Fibroblast of peridontal ligament (primary cell): ENCODE measurements around the gene MAMSTR.
"Not testable (repeated sequence)": the region's sequence is repeated elsewhere in the genome, so short reads cannot be mapped to it uniquely, and the experiment has no call there.

Experiments
- DNase-seq: peaks from one replicate; pipeline ENCODE4 v3.0.0-alpha.2; 2010; ENCODE audit errors: extremely low read depth

Gene MAMSTR

GRCh38 chr19:48687776-48688175 is 31.7 kb downstream of the MAMSTR start:
- no peak for DNase-seq

DNA sequence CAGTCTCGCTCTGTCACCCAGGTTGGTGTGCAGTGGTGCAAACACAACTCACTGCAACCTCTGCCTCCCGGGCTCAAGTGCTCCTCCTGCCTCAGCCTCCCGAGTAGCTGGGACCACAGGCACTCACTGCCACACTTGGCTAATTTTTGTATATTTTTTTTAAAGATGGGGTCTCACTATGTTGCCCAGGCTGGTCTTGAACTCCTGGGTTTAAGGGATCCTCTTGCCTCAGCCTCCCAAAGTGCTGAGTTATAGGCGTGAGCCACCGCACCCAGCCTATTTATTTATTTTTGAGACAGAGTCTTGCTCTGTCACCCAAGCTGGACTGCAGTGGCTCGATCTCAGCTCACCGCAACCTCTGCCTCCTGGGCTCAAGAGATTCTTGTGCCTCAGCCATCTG is 32.9 kb downstream of the MAMSTR start:
- DNase-seq: not testable (repeated sequence)

DNA sequence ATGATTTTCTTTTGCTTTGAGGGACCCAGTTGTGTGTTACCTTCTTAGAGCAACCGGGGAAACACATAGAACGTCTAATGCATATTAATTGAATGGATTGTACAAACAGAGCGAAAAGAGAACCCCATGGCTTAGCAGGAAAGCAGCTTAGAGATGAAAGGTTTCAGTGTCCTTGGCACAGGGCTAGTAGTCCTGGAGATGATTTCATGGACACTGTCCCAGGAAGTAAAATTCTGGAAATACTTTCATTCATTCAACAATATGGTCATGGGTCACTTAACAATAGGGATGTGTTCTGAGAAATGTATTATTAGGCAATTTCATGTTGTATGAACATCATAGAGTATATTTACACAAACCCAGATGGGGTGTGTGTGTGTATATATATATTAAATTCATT is 33.4 kb downstream of the MAMSTR start:
- DNase-seq: no peak

DNA sequence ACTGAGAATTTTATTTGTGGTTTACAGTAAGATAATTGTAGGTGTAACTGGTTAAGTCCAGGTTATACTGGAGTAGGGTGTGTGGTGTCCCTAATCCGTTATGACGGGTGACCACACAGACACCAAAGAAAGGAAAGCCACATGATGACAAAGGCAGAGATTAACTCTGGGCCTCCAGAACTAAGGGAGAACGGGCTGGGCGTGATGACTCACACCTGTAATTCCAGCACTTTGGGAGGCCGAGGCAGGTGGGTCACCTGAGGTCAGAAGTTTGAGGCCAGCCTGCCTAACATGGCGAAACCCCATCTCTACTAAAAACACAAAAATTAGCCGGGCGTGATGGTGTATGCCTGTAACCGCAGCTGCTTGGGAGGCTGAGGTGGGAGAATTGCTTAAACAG is 33.9 kb downstream of the MAMSTR start:
- no peak for DNase-seq

GRCh38 chr19:48683349-48683748 is 36.2 kb downstream of the MAMSTR start:
- peak; percentile 56 for DNase-seq

- peak; percentile 79 for DNase-seq
Observed at GRCh38 chr19:48681127-48681470, 38.4 kb downstream of the MAMSTR start.

DNA sequence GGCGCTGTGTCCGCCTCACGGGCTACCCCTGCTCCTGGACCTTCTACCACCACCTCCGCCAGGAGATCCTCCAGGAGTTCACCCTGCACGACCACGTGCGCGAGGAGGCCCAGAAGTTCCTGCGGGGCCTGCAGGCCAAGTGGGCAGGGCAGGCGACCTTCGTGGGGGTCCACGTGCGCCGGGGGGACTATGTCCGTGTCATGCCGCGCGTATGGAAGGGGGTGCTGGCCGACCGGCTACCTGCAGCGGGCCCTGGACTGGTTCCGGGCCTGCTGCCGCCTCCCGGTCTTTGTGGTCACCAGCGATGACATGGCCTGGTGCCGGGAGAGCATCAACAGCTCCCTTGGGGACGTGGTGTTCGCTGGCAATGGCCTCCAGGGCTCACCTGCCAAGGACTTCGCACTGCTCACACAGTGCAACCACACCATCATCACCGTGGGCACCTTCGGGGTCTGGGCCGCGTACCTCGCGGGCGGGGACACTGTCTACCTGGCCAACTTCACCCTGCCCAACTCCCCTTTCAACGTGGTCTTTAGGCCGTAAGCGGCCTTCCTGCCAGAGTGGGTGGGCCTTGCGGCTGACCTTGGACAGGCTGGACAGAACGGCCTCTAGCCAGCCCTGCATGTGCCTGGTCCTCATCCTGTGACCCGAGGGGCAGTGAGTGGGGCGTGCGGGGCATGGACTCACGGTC is 38.9 kb downstream of the MAMSTR start:
- DNase-seq: no peak

GRCh38 chr19:48680006-48680405 is 39.5 kb downstream of the MAMSTR start:
- not testable (repeated sequence) for DNase-seq

DNA sequence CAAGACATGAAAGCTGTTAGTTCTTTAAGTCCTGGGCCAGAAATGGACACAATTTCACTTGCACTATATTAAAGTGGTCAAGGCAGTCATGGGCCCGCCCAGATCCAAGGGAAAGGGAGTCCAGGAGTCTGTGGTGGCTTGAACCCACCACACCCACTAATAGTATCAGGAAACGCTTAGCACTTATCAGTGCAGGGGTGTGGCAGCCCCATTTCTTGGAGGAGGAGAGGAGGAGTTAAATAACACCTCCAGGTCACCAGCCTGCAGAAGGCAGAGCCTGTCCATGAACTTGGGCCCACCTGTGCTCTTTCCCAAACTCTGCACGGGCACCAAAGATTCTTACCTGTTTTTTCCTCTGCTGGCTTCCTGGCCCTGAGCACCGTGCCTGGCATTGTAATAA is 41.3 kb downstream of the MAMSTR start:
- DNase-seq: no peak

DNA sequence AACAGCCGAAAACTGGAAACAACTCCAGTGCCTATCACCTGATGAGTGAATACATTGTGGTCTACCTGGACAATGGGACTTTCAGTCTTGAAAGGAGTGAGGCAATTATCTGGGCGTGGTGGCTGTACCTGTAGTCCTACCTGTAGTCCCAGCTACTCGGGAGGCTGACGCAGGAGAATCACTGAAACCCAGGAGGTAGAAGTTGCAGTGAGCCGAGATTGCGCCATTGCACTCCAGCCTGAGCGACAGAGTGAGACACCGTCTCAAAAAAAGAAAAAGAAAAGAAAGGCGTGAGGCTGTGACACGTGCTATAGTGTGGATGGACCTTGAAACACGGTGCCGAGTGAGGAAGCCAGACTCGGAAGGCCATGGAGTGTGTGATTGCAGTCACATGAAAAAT is 42.6 kb downstream of the MAMSTR start:
- no peak for DNase-seq

DNA sequence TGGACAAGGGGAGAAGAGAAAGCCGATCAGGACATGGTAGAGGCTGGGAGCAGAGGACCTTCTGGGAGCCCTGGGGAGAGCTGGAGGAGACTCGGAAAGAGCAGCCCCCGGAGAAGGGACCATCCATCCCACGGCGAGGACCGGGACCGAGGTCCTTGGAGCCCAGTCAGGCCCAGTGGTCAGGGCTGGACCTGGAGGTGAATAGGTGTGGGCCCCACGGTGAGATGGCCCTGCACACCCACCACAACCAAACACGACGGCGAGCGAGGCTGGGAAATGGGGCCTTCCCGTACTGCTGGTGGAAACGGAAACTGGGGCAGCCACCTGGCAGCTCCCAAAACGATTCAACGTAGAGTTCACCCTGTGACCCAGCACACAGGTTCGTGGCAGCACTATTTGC is 43.0 kb downstream of the MAMSTR start:
- DNase-seq: no peak

DNA sequence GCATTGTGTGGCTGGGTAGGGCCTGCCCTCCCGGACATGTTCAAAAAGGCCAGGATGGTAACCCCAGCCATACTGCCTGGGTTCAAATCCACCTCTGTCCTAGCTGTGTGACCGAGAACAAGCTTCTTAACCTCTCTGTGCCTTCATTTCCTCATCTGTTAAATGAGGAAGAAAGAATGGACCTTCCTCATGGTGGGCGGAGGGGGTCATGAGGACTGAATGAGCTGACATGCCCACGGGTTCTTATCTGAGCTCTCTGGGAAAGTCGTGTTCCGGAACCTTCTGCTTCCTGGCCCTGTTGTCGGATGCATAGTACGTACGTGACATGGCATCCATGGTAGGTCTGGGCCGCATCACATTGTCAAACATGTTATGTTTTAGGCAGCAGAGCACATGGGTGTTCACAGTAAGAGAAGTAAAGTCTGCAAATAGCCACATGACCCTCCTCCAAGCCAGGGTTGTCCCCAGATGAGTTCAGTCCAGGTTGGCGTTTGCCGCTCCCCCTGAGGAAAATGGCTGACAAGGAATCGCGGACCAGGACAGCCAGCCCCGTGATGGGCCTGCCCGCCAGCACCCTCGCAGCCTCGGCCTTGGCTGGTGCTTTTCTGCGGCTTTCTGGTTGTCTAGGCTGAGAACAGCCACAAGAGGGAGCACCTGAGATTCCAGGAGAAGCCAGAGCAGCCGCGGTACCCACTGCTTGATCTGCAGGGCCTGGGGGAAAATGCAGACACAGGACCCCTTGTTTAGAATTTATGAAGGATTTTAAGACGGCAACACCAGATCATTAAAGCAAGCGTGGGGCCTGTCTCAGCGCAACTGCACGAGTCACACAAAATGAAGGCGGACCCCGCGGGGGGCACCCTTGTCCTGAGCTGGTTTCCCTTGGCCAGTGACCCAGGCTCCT is 44.4 kb downstream of the MAMSTR start:
- DNase-seq: peak; percentile 83

GRCh38 chr19:48674216-48674809 is 45.2 kb downstream of the MAMSTR start:
- DNase-seq: no peak

DNA sequence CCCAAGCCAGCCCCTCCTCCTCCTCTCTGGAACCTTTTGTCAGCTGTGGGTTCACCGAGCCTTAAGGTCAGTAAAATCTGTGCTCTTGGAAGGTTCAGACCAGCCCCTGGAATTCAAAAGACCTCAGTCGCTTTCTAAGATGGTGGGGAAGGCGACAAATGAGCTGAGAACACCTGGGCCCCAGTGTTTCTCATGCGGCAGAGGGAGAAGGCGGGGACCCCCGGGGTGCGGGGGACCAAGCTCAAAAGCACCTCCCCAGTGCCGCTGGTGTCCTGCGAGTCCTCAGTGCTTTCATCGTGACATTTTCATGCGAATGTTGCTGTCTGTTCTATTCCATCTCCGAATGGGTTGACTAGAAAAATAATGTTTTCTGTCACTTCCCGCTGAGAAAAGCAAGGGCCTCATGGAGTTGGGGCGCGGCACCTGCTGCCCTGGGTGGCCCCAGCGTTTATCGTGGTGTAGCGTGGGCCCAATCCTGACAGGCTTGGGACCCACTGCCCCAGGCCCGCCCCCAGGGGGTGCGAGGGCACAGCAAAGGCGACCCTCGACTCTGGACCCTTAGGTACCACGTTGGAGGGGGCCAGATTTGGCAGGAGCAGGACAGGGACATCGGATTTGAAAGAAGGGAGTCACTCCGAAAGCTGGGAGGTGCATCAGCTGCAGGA is 46.0 kb downstream of the MAMSTR start:
- DNase-seq: no peak

DNA sequence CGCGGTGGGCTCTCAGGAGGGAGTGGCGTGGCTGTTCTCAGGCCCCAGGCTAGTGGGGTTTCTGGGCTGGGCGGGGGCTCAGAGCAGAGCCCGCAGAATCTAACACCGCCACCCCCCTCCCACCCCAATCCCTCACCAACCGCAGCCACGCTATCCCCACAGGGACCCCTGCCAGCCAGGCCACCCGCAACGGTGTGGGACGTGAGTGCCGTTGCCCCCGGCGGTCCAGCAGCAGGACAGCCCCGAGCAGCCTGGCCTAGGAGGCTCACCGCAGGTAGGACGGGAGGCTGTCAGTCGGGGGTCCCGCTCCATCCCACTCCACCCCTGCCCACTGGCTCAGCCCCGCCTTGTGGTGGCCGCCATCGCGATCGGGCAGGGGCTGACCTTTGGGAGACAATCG is 46.5 kb downstream of the MAMSTR start, which contains the start of gene NTN5:
TSS of gene NTN5 (minus strand) at position 24 of the 400 bp plus-strand sequence. CDS start 2,031 bp downstream, outside the sequence.
- no peak for DNase-seq

GRCh38 chr19:48671446-48671995 is 48.0 kb downstream of the MAMSTR start:
- no peak for DNase-seq

DNA sequence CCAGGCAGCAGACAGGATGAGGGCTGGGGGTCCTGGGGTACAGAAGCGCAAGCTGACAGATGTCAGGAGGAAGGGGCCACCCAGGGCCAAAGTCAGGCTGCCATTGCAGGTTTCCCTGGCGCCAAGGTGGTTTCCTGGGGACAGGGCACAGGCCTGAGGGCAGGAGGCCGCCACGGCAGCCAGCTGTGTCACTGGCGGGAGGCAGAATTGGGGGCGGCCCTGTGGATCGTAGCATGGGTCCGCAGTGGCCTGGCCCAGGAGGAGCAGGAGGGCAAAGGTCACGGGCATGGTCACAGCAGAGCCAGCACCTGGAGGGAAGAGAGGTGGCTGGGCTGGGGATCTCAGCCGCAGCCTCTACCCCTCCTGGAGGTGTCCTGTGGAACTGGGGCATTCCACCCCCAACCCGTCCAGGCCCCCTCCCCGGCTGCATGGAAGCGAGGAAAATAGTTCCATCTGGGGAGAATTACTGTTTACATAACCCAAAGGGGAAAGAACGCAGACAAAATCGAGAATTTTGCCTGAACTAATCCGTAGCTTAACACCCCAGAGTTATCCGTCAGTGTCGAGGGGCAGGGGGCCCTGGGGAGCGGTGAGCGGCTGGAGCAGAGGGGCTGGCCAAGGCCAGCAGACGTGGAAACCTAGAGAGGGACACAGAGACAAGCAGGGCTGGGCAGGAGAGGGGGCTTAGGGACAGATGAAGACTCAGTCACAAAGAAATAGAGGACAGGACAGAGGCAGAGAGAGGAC is 48.7 kb downstream of the MAMSTR start:
- DNase-seq: no peak

DNA sequence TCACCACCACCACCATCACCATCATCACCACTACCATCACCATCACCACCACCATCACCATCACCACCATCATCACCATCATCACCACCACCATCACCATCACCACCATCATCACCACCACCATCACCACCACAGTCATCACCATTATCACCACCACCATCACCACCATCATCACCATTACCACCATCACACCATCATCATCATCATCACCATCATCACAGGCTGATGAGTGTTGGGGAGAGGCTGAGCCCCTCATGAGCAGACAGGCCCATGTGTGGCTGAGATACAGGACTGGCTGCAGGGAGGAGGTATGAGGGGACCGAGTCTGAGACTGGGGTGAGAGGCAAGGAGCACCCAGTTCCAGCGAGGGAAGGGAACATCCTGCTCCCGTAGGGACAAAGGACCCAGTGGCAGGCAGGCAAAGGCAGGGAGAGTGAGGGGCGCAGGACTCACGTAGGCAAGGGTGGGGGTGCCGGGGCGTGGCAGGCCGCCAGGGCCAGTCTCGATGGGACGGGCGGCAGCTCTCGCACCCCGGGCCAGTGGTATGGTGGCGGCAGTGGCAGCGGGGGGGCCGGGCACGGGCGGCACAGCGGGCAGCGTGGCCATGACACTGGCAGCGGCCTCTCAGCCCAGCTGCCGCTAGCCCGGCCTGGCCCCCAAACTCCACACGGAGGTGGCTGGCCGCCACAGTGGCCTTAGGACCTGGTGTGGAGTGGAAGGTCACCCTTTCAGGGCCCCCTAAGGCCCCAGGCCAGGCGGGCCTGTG is 49.4 kb downstream of the MAMSTR start:
- DNase-seq: no peak

DNA sequence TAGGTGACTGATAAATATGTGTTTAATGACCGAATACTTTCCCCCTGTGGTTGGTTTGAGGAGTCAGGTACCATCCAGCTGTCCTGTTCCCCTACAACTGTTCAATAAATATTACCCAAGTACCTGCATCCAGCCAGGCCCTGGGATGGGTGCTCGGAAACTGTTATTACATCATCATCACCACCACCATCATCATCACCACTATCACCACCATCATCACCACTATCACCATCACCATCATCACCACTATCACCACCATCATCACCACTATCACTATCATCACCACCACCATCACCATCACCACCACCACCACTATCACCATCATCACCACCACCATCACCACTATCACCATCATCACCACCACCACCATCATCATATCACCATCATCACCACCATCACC is 50.8 kb downstream of the MAMSTR start:
- DNase-seq: no peak

DNA sequence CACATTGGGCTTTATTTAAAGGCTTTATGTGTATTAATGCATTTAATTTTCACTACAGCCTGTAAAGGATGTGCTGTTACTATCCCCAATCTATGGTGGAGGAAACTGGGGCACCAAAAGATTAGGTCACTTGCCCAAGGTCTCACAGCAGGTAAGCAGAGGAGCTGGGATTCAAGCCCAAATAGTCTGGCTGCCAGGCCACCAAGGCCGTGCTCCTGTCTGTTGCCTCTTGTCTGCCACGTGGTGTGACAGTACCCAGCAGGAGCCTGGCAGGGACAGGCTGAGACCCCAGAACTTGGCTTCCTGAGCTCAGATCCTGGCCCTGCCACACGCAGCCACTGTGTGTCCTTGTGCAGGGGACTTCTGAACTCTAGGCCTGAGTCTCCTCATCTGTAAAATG is 51.2 kb downstream of the MAMSTR start:
- no peak for DNase-seq
